GM12878 (cell line): Measurements from ENCODE around the gene SPATA24. TPM values are rescaled to one million over a fixed set of nuclear protein-coding genes. Genes with fewer than 3 reads are reported as not detected.

ENCODE experiments used
- CTCF ChIP-seq, 3 experiments: IDR thresholded peaks in 2 of 3; conservative IDR thresholded peaks in 1 of 3; 2 replicates each; pipeline ENCODE4 v1.5.1; 2011; ENCODE audit warnings: low read depth in 3 of 3, low read length in 3 of 3, mild to moderate bottlenecking in 3 of 3, control low read depth in 2 of 3, moderate library complexity in 2 of 3, inconsistent platforms in 1 of 3, mixed read lengths in 1 of 3; ENCODE audit not compliant: control insufficient read depth in 2 of 3, insufficient read depth in 1 of 3; ENCODE audit errors: extremely low read depth in 1 of 3
- EED ChIP-seq: sonication (generic); IDR thresholded peaks from 2 replicates; pipeline ENCODE4 v1.6.1; 2016; ENCODE audit warnings: antibody characterized with exemption, low read depth
- HDAC6 ChIP-seq: fragments of 200-600 bp; sonication (generic); IDR thresholded peaks from one replicate; pipeline ENCODE4 v1.8.0; 2017; ENCODE audit warnings: antibody characterized with exemption; ENCODE audit not compliant: unreplicated experiment
- IKZF2 ChIP-seq, 2 experiments: fragments of 450-650 bp; IDR thresholded peaks; 2 replicates each; pipeline ENCODE4 v1.6.1; 2017; ENCODE audit warnings: mild to moderate bottlenecking in 2 of 2, moderate library complexity in 2 of 2
- KAT2A ChIP-seq: conservative IDR thresholded peaks from 2 replicates; pipeline ENCODE4 v1.6.1; 2011; ENCODE audit warnings: low read depth, low read length; ENCODE audit not compliant: control insufficient read depth
- MEF2A ChIP-seq: IDR thresholded peaks from 2 replicates; pipeline ENCODE4 v1.6.1; 2011; ENCODE audit warnings: low read depth, mild to moderate bottlenecking, low read length, moderate library complexity; ENCODE audit not compliant: insufficient read depth
- NR2C2 ChIP-seq: IDR thresholded peaks from 2 replicates; pipeline ENCODE4 v1.6.1; 2011; ENCODE audit warnings: borderline replicate concordance, low read depth; ENCODE audit not compliant: control insufficient read depth, insufficient read length
- REST ChIP-seq: IDR thresholded peaks from 2 replicates; pipeline ENCODE4 v1.6.1; 2012; ENCODE audit warnings: mild to moderate bottlenecking, low read depth, low read length
- SIX5 ChIP-seq: IDR thresholded peaks from 2 replicates; pipeline ENCODE4 v1.6.1; 2011; ENCODE audit warnings: mild to moderate bottlenecking, low read depth, low read length, moderate library complexity; ENCODE audit not compliant: severe bottlenecking
- SMAD1 ChIP-seq: fragments of 450-650 bp; IDR thresholded peaks from 2 replicates; pipeline ENCODE4 v1.6.1; 2018; ENCODE audit warnings: mild to moderate bottlenecking, low read depth; ENCODE audit not compliant: partially characterized antibody
- SMAD5 ChIP-seq: IDR thresholded peaks from 2 replicates; pipeline ENCODE4 v1.6.1; 2016; ENCODE audit warnings: antibody characterized with exemption, low read depth
- TAF1 ChIP-seq: IDR thresholded peaks from 2 replicates; pipeline ENCODE4 v1.6.1; 2011; ENCODE audit warnings: mild to moderate bottlenecking, low read depth, low read length, borderline replicate concordance
- TCF7 ChIP-seq: IDR thresholded peaks from 2 replicates; pipeline ENCODE4 v1.6.1; 2014; ENCODE audit warnings: antibody characterized with exemption, borderline replicate concordance
- USF2 ChIP-seq: IDR thresholded peaks from 2 replicates; pipeline ENCODE4 v1.6.1; 2011; ENCODE audit warnings: low read depth, low read length, improper control_type of control experiment, borderline replicate concordance
- ZNF384 ChIP-seq: IDR thresholded peaks from 2 replicates; pipeline ENCODE4 v1.6.1; 2012; ENCODE audit warnings: low read depth, mild to moderate bottlenecking, low read length, improper control_type of control experiment, borderline replicate concordance
- ZNF592 ChIP-seq: fragments of 450-650 bp; IDR thresholded peaks from 2 replicates; pipeline ENCODE4 v1.6.1; 2017; ENCODE audit warnings: mild to moderate bottlenecking, moderate library complexity
- polyA plus RNA-seq, 11 experiments: library from polyadenylated mRNA; depleted of rRNA in 4 of 11; unstranded in 6 of 11; stranded (reverse) in 5 of 11; fragments of >200 nt; fragmentation: Nextera tagmentation in 4 of 11; fragmentation: Illumina TruSeq in 1 of 11; extraction: Ambion mirVana in 4 of 11; extraction: Trizol in 1 of 11; gene quantifications; 1 replicate in 1 of 11; 2 replicates in 10 of 11; pipeline versions ENCODE4 v1.2.1 to v1.2.3, GENCODE V29; 2011 to 2016; ENCODE audit warnings: inconsistent platforms in 2 of 11, missing spikeins in 2 of 11, low read depth in 1 of 11
- total RNA-seq, 4 experiments: library from RNA; depleted of rRNA in 3 of 4; stranded (reverse); fragments of >200 nt in 3 of 4; fragmentation: Illumina TruSeq in 1 of 4; extraction: Trizol in 1 of 4; gene quantifications; 2 replicates each; pipeline versions ENCODE4 v1.2.1 to v1.2.3, GENCODE V29; 2013 to 2021
- TF ChIP-seq, protein P1 (sequence below): fragments of 150-350 bp; IDR thresholded peaks from 2 replicates; pipeline ENCODE4 v1.6.1; 2014; ENCODE audit warnings: mild to moderate bottlenecking, low read depth, low read length

Gene SPATA24
- total and polyA plus RNA-seq, 10 of the 15 experiments (the other 5 are each of a cell fraction or from before 2014, with no cell fraction given): 4.1 to 9.8 (median 7.3) TPM

DNA sequence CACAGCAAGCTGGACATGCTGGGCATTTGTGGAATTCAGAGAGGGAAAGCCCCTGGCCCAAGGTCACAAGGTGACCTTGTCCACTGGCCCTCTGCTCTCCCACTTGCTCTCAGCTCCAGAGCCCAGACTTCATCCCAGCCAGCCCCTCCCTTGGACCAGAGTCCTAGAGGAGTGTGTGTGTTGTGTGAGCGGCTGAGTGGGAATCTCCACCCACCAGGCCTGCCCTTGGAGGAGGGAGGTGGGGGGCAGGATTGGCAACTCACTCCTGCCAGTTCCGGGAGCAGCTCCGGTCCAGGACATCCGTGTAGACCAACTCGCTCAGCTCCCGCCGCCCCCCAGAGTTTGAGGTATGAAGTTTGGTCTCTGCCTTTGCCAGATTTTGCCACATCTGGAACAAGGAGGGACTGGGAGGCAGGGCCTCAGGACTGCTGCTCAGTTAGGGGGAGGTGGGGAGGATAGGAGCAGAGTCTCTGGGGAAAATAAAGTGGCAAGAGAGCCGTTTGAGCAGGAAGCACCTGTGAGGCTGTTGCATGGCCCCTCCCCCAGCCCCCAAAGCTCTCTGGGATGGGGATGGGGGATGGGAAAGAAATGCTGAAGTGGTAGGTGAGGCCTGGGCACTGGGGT is 15.6 kb downstream of the SPATA24 start (continued):
- TF ChIP-seq, protein P1, sequence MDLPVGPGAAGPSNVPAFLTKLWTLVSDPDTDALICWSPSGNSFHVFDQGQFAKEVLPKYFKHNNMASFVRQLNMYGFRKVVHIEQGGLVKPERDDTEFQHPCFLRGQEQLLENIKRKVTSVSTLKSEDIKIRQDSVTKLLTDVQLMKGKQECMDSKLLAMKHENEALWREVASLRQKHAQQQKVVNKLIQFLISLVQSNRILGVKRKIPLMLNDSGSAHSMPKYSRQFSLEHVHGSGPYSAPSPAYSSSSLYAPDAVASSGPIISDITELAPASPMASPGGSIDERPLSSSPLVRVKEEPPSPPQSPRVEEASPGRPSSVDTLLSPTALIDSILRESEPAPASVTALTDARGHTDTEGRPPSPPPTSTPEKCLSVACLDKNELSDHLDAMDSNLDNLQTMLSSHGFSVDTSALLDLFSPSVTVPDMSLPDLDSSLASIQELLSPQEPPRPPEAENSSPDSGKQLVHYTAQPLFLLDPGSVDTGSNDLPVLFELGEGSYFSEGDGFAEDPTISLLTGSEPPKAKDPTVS: no peak
- no peak for TF ChIP-seq REST
- no peak for TF ChIP-seq TCF7
- TF ChIP-seq CTCF (IDR thresholded peaks at IDR 0.05 in 2 of 3, conservative IDR thresholded peaks at IDR 0.05 in 1 of 3; ENCODE audit: control insufficient read depth in 2 of 3, extremely low read depth in 1 of 3, insufficient read depth in 1 of 3, low read depth in 3 of 3, low read length in 3 of 3): no peak
- TF ChIP-seq MEF2A: no peak
- no peak for TF ChIP-seq SIX5
- no peak for TF ChIP-seq SMAD1
- TF ChIP-seq EED: no peak
- no peak for TF ChIP-seq USF2
- no peak for TF ChIP-seq KAT2A
- 0 out of 2 replicates have a peak, but pooled peaks have one; percentile 52 for TF ChIP-seq SMAD5
- no peak for TF ChIP-seq HDAC6
- no peak for TF ChIP-seq NR2C2
- peak; percentile 75 to 77; a peak in 3 of 4 replicates for TF ChIP-seq IKZF2 (IDR thresholded peaks at IDR 0.05)
- no peak for TF ChIP-seq ZNF592
- TF ChIP-seq ZNF384: no peak
- TF ChIP-seq TAF1: peak; percentile 7; the same call in 1 of the 2 replicates
